Measurements from ENCODE around the gene ARG1.
"Not testable (repeated sequence)": the region's sequence is repeated elsewhere in the genome, so short reads cannot be mapped to it uniquely, and the experiment has no call there.

Gene ARG1

GRCh38 chr6:131572686-131573415 lies at the start of gene ARG1:
ARG1 (plus strand) TSS chr6:131573226; CDS start chr6:131573283, 57 bp downstream.
- no peak for DNase-seq (ENCODE audit: low read depth)

GRCh38 chr6:131523988-131524673 lies 48.9 kb upstream of the ARG1 start:
- no peak for DNase-seq (ENCODE audit: low read depth)

DNA sequence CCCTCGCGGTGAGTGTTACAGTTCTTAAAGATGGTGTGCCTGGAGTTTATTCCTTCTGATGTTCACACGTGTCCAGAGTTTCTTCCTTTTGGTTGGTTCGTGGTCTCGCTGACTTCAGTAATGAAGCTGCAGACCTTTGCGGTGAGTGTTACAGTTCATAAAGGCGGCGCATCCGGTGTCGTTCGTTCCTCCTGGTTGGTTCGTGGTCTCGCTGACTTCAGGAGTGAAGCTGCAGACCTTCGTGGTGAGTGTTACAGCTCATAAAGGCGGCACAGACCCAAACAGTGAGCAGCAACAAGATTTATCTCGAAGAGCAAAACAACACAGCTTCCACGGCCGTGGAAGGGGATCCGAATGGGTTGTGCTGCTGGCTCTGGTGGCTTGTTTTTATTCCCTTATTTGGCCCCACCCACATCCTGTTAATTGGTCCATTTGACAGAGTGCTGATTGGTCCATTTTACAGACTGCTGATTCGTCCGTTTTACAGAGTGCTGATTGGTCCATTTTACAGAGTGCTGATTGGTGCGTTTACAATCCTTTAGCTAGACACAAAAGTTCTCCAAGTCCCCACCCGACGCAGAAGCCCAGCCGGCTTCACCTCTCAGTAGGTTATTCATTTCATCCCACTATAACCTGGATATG lies 48.2 kb upstream of the ARG1 start:
- DNase-seq (ENCODE audit: low read depth) = no peak

DNA sequence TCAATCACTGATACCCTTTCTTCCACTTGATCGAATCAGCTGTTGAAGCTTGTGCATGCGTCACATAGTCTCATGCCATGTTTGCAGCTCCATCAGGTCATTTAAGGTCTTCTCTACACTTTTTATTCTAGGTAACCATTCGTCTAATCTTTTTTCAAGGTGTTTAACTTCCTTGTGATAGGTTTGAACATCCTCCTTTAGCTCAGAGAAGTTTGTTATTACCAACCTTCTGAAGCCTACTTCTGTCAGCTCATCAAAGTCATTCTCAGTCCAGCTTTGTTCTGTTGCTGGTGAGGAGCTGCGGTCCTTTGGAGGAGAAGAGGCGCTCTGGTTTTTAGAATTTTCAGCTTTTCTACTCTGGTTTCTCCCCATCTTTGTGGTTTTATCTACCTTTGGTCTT lies 42.1 kb upstream of the ARG1 start:
- DNase-seq (ENCODE audit: low read depth) = not testable (repeated sequence)

GRCh38 chr6:131531681-131532080 lies 41.3 kb upstream of the ARG1 start:
- not testable (repeated sequence) for DNase-seq (ENCODE audit: low read depth)

- DNase-seq (ENCODE audit: low read depth) = no peak
Measured at GRCh38 chr6:131532580-131533039, 40.4 kb upstream of the ARG1 start.

GRCh38 chr6:131538615-131539014 lies 34.4 kb upstream of the ARG1 start:
- not testable (repeated sequence) for DNase-seq (ENCODE audit: low read depth)

DNA sequence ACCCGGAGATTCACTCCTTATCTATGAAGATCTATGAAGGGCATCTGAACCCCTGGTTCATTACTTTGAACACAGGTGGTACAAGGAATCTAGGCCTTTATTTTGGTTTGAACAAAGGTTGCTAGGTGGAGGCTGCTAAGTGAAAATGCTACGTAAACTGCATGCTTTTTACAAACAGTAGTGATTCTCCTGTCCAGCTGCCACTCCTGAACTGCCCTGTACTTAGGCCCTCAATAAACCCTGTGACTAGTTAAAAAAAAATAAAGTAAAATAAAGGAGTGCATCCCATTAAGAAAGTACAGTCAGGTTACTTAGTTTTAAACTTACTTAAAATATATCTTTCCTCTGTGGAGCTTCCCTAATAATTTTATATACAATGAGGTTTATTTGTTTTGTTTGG lies 27.7 kb upstream of the ARG1 start:
- no peak for DNase-seq (ENCODE audit: low read depth)

- no peak for DNase-seq (ENCODE audit: low read depth)
Measured at GRCh38 chr6:131547488-131547887, 25.5 kb upstream of the ARG1 start.

DNA sequence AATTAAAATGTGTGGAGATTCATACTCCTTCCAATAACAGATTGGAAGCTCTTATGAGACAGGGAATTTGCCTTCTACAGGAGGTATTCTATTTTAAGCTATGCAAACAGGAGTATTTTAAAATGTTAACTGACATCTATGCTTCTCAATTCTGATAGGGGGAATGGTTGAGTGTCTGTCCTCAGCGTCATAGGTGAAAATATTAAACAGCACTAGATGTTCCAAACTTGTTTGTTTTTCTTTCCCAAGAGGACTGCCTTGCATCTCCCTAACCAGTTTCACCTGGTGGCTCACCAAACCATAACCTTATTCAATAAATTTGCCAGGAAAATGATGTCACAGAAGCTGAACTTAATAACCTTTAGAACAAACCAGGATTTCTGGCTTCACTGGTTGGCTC lies 24.6 kb upstream of the ARG1 start:
- no peak for DNase-seq (ENCODE audit: low read depth)

DNA sequence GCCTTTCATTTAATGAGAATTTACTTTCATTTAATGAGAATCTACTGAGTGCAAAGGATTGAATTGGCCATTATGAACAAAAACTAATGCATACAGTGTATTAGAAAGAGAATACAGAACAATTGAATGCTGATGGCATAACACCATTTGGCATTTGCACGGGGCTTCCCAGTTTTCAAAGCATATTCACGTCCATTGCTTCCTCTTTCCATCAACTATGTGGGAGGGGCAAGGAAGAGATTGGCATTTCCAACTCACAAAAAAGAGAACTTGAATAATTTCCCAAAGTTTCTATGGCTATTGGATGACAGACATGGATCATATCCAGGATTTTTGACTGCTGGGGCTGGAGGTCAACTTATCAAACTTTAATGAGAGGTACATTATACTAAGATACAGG lies 23.2 kb upstream of the ARG1 start:
- DNase-seq (ENCODE audit: low read depth) = no peak

DNA sequence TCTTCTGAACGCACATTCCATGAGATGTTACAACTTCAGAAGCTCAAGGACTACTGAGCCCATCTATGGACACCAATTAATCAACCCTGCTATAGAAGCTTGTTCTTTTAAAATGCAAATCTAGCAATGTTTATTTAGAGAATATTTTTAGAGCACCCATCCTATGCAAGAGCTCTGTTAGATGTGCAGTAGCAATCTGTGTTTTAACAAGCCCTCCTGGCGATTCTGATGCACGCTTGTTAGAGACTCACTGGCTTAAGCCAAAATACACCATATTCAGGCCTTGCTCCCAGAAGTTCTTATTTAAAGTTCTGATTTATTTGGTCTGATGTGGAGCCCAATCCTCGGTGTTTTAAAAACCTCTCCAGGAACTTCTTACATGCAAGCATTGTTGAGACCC lies 21.1 kb upstream of the ARG1 start:
- DNase-seq (ENCODE audit: low read depth) = no peak

DNA sequence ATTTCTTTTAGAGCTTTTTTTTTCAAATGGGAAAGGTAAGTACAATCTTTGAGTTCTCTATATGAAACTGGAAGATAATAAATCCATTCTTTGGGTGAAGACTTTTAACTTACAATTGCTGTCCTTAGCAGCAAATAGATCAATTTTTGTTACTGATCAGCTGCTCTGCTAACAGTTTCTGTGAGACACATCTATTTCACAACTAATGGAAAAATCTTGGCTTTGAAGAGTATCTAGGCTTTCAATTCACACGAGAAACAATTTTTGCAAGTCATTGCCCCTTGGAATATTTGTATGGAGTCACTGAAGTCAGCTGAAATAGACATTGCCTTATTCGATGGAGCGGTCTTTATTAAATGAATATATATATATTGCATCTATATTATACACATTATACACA lies 20.5 kb upstream of the ARG1 start:
- DNase-seq (ENCODE audit: low read depth) = no peak

GRCh38 chr6:131555992-131556391 lies 17.0 kb upstream of the ARG1 start:
- no peak for DNase-seq (ENCODE audit: low read depth)

DNA sequence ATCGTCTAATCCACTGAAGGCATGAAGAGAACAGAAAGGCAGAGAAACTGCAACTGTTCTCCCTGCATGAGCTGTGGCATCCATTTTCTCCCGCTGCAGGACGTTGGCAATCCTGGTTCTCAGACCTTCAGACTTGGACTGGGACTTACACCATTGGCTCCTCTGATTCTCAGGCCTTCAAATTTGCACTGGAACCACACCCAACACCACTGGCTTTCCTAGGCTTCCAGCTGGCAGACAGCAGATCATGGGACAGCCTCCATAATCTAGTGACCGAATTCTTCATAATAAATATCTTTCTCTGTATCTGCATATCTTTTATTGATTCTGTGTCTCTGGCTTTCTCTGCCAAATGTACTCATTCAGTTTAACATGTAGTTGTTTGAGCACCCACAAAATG lies 14.1 kb upstream of the ARG1 start:
- DNase-seq (ENCODE audit: low read depth) = no peak

DNA sequence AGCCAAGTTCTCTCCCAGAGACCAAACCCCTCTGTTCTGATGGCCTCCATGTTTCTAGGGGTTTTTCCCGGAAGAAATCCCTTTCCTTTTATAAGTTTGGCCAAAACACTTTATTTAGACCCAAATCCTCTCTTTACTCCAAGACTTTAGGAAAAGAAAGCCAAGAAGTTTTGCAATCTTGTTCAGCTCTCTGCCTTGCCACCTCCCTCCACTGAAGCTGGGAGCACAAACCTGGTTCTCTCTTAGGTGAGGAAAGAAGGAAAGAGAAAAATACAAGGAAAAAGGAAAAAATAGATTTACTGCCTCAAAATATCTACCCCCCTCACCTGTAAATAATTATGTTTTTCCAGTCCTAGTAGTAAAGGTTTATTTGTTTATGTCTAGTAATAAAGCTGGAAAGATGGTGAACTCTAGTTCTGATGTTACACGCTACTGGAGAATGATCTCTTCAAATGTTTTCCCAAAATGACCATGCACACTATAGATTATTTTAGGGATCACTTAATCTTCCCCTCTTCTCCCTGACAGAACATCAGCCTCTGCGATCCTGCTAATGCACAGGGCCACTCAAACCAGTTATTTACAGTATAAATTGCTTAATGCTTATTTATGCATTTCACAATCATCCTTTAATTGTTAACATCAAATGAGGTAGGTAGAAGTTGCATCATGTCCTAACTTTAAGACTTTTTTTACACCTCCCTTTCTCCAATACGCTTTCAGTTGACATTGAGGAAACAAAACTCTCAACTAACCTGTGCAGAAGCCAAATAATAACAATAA lies 10.9 kb upstream of the ARG1 start:
- no peak for DNase-seq (ENCODE audit: low read depth)

DNA sequence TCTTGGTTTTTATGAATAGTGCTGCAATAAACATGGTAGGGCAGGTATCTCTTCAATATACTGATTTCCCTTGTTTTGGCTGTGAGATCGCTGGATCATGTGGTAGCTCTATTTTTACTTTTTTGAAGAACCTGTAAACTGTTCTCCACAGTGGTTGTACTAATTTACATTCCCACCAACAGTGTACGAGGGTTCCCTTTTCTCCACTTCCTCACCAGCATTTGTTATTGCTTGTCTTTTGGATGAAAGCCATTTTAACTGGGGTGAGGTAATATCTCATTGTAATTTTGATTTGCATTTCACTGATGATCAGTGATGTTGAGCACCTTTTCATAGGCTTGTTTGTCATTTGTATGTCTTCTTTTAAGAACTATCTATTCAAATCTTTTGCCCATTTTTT lies 8.0 kb upstream of the ARG1 start:
- DNase-seq (ENCODE audit: low read depth) = no peak

DNA sequence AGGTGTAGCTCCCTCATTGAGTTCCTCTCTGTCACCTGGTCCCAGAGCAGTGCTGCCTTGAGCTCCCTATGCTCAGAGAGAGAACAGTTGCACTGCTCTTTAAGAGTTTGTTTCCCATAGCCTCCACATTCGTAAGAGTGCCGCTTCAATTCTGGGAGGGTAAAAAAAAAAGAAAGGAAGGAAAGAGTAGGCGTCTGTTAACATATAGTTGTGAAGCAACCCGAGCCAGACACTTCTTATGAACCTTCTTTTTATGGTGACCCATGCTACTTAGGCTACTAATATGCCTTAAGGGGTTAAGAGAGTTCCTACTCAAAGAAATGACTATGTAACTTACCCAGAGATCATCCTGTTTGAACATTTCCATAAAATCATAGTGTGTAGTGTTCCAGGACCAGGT lies 4.3 kb upstream of the ARG1 start:
- no peak for DNase-seq (ENCODE audit: low read depth)

- no peak for DNase-seq (ENCODE audit: low read depth)
Measured at GRCh38 chr6:131574133-131574532, 1.1 kb downstream of the ARG1 start.

DNA sequence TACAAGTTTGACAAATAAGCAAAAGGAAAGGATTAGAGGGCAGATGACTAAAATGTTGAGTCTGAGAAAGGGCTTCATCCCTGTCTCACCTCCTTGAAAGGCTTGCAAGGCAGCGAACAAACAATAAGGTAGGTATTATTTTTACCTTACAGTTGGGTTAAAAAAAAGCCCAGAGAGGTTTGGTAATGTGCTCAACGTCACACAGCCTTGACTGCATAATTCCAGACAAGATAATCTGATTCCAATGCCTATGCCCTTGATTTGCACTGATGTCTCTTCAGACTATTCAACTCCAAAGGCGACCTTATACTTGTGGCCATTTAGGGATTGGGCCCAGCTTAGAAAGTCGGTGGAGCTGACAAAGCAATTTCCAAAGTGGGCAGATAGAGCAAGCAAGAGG lies 1.7 kb downstream of the ARG1 start:
- DNase-seq (ENCODE audit: low read depth) = no peak

DNA sequence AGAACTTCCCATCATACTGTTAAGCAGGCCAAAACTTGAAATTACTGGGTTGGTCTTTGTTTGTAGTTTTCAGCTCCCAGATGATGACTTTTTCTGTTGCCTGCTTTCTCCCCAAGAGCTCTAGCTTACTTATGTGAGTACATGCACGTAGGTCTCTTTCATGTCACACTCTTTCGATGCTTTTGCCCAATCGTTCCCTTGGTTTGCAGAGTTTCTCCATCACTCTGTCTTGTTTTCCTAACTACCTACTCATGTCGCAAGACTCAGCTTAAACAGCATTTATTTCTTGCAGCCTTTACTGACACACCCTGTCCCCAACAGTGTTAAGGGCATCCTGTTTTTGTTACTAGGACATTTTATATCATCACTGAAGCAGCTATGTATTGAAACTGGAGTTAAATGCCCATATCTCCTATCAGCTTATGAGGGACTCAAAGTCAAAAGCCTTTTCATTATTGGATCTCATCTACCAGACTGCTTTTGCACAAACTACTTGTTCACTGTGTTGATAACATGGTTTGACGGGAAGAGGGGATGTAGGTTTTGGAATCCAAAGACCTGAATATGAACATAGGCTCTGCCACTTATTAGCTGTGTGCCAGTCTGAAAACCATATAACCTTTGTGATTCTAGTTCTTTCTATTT lies 2.9 kb downstream of the ARG1 start:
- DNase-seq (ENCODE audit: low read depth) = no peak

DNA sequence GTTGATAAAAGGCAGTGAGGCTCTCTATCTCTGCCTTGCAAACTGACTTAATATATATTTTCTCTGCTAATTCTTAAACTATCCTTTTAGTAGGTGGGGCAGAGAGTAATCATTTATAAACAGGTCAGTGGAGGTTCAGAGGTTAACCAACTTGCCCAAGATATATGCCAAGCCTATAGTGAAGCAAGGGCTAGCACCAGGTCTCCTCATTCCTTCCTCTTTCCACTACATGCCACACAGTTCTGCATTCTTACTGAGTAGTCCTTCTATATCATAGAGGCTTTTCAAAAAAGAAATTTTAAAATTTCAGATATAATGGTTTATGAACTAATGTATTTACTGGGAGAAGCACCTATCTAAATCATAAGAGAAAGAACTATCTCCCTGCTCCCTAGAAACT lies 8.5 kb downstream of the ARG1 start:
- DNase-seq (ENCODE audit: low read depth) = no peak
